HL-60/S4 treated with retinoic acid at 250 ng/mL for 4 days and 3 days (cell line): ENCODE results near the gene RNF39.

Experiments used
- in situ Hi-C: fragments of 300-500 bp; cut with MboI; formaldehyde crosslinking; loops from 2 replicates; pipeline ENCODE4 v1.7.0; 2022; ENCODE audit warnings: low sequenced_read_pairs

Gene RNF39

DNA sequence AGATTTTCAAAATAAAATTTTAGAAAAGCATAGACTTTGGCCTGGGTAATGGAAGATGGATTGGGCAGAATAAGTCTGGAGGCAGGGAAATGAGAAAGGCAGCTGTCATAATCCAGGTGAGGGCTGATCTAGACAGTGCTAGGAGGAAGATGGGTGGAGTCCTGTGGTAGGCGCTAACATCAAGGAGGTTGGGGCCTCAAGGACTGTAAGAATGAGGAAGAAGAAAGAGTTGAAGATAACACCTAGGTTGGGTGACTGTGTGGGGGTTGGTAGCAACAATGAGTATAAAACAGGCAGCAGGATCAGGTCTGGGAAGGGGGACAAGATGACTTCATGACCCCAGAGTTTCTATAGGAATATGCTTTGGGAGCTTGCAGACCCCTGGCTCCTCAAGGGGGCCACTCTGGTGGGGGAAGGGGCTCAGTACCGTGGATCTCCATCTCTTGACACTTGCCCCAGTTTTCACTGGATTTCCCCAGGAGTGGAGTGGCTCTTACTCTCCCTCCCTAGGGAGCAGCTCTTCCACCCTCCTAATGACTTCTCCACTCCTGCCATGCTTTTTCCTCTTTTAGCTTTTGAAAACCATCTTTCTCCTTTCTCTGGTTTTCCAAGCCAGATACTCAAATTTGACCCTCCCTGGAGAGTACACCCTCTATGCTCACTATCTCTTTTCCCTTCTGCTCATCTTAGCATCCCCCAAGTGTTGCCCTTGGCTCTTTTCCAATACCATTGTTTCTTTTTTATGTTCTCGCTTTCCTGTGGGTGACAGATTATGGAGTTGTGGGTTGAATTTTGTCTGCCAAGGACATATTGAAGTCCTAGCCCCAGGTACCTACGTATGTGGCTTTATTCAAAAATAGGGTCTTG, 22.6 kb upstream of the RNF39 start:
- in situ Hi-C loops: no loop called here

DNA sequence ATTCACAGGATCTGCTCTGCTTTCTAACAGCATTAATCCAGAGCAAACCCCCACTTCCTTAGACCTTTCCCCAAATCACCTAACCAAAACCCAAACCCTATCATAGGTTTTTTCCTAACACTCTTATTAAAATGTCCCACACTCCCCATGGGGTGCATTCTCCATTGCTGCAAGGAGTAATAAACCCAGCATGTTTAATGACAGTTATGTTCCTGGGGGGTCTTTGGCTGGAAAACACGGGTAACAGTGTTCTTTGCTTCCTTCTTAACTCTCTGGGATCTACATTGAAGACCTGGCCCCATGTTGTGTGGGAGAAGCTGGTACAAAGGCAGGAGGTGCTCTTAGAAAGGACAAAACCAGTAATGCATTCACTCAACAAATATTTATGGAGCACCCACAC, 21.3 kb upstream of the RNF39 start:
- in situ Hi-C loops: no loop called here

DNA sequence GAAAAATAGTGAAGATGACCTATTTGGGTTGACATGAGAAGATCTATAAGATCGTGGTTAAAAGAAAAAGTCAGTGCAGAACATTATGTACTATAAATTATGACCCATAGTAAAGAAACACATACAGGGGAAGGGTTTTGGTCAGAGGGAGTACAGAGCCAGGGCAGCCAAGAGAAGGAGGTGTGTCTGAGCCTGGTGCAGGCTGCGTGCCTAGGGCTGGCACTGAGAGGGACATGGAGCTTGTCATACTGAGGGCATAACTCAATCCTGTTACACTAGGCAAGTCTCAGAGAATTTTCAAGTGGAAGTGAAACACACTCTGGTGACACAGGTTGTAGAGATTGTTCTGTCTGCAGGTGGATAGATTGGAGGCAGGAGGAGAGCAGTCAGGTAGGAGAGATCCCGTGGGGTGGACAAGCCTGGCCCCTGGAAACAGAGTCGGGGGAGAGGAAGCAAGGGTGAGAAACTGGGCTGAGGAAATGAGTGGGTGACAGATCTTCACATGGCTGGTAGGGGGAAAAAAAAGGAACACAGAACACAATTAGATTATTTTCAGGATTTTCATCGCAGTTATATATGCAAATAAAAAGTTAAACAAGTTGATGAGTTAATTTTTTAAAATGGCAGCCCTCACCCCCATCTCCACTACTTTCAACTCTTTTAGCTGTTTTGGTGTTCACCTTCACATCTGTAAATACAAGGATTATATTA, 18.5 kb upstream of the RNF39 start:
- in situ Hi-C loops: no loop called here

DNA sequence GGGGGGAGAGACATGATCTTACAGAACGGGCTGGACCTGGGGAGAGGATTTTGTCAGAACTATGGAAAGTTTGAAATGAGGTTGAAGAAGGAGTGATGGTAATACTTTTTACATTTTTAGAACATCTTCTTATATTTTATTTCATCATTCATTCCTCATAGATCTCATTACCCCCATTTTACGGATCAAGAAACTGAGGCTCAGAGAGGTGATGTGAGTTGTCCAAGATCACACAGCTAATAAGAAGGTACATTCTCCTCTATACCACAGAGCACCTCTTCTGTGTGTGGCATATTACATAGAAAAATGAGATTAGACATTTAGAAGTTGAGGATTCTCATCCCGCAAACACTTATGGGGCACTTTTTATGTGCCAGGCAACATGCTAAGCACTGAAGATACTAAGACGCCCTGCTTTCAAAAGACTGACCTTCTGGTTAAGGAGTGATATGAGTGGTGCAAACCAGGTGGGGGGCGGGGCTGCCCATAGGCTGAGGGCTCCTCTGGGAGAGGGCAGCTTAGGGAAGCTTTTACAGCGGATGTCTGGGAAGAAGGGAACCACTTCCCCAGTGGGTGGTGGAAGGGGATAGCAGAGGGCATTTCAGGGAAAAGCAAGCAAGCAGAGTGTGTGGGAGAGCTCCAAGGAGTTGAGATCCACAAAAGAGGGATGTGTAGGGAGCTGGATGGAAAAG, 17.4 kb upstream of the RNF39 start:
- in situ Hi-C loops: no loop called here

DNA sequence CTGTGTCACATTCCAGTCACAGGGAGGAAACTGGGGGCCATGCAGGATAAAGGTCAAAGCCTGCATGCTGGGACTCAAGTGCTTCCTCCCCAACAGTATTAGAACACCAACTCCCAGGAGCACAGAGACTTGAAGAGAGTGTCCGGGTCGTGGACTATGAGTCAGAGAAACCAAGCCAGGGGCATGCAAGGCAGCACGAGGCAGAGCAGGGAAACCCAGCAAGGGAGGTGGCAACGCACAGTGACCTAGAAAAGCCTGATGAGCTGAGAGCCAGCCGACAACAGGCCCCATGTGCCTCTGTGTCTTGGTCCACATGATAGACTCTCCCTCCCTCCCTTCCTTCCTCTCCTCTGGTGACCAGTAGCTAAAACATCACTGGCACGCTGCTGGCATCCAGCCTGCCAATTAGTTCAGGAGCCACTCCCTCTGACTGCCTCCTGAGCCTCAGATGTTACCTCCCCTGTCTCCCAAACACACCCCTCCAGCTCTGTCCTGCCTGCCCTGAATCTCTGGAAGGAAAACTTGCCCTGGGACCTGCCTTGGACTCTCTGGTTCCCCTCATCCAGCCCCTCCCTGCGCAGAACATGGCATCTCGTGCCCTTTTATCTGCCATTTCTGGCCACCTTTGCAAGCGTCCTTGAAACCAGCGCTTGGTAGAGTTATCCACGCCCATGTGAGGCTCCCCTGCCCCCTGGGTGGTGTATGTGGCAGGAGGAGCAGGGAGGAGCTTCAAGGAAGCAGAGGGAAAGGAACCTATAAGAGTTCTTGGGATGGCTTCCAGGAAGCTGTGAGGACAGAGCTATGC, 16.2 kb upstream of the RNF39 start:
- in situ Hi-C loops: no loop called here

DNA sequence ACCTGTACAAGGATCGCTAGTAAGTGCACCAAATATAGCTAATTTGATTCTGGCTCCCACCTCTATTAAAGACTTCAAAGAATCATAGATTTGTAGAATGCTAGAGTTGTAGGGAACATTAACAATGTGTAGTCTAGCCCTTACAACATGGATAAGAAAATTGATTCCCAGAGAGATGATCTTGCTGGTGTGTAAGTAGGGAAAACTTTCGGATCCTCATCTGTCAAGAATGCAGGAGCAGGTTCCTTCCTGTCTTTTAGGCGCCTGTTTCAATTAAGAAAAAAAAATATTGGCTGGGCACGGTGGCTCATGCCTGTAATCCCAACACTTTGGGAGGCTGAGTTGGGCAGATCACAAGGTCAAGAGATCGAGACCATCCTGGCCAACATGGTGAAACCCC, 12.3 kb upstream of the RNF39 start:
- in situ Hi-C loops: no loop called here

DNA sequence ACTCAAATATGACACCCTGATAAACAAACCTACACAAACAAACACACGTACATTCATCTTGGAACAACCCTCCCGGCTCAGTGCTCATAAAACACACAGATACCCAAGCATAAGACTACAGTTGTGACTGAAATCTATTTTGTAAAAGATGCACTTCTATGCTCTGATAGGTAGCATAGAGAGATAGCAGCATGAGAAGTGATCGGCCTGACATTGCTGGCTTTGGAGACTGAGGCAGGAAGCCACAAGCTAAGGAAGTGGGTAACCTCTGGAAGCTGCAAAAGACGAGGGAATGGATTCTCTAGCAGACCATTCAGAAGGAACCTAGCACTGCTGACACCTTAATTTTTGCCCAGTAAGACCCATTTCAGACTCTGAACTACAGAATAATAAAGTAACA, 1.6 kb upstream of the RNF39 start:
- in situ Hi-C loops: no loop called here

DNA sequence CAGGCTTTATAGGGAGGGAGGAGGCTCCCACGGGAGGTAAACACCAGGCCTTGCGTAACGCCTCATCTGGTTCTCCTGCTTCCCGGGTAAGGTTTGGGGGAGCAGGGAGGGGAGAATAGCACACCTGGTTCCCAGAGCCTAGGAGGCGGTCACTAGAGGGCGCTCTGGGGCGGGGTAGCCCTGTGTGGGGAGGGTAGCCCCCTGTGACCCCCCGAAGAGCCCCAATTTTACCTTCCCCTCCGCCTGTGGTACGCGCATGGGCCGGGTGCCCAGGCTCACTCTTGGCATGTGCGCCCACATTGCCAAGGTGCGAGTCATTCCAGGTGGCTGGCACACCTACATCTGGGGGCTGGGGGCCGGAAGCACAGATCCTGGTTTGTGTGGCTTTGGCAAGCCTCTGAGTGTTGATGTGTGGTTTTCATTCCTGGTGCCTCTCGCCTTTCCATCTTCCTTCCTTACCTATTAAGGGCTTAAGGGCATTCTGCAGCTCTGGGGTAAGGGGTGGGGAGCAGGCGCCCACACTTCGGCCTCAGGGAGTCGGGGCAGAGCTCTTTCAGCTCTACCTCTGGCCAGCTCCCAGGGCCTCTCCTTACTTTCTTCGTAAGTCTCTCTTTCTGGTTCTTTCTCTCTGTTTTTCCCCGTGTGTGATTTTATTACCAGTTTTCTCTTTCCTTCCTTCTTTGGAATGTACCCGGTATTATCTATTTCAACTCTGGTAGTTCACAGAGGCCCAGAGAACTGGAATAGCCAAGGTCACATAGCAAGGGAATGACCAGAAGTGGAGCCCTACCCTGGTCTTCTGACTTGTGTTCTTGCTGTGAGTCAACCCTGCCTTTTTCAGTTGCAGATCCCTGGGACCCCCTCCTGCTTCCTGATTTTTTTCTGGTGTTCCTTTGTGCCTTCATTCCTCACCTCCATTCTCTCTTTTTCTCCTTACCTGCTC, 492 bp upstream of the RNF39 start:
- in situ Hi-C loops: no loop called here

DNA sequence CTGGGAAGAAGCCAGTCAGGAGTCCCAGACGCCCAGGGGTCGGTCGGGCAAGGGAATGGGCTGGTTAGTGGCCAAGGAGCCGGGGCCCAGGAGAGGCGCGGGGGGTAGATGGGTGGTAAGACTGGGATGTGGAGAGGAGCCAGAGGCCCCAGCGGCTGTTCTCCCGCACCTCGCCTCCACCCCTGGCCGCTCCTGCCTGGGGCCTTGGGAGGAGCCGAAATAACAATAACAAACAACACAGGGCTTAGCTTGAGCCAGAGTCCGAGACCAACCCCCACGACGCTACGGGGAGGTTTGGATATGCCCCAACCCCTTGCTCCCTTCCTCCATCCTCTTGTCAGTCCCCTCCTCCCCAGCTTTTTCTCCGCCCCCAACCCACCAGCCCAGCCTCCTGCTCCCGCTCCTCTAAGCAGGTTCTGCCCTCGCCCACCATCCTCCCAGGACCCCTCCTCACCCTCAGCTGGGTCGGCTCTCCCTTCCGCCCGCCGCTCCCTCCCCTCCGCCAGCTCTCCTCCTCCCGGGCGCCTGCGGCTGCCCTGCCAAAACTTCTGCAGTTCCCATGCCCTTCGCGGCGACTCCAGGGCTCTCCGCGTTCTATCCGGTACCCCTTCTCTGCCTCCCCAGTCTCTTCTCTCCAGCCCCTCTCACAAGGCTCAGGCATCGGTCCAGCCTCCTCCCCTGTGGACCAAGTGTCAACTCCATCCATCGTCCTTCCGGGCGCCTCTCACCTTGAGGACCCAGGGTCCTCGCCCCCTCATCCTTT, 1.1 kb downstream of the RNF39 start:
- in situ Hi-C loops: no loop called here

DNA sequence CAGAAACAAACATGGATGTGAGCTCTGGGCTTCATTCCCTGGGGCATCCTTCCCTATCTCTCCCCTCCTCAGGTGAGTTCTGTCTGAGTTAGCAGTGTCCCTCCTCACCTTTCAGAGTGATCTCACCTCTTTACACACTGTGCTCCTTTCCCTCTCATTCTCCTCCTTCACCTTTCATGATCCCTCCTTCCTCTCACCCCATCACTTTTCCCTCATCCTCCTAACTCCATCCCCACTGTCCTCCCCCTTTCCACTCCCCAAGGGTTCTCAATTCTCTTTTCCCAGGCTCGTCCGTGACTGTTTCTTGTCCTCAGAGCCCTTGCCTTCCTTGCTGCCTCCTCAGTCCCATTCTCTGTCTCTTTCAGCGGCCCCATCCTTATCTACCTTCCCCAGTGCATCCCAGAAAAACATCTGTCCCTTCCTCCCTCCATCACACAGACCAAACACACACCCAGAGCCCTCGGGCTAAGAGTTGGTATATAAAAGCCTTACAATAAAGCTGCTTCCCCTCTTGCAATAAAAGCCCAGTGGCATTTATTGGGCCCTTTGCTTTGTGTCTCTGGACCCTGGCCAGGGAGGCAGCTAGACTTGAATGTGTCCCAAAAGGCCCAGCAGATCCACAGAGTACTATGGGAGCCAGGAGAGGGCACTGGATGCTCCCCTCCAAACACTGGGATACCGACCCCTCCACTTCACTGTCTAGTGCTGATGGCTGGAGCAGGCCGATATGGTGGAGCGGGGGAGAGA, 1.9 kb downstream of the RNF39 start:
- in situ Hi-C loops: no loop called here

DNA sequence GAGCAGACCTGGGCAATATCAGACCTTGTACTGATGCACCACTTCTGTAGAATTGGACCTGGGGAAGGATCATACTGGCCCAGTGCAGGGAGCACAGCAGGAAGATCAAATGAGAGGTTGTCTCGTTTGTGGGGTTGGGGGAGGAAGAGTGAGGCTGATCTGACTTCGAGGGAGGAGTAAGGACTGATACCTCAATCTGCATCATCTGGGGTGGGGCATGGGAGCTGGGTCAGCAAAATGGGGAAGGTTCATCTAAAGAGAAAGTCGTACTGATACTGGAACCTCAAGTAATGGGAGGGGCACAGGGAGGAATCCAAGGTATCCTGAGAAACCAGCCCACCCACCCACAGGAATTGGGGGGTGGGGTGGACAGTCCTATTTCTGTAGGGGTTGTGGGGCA, 3.7 kb downstream of the RNF39 start:
- in situ Hi-C loops: no loop called here

DNA sequence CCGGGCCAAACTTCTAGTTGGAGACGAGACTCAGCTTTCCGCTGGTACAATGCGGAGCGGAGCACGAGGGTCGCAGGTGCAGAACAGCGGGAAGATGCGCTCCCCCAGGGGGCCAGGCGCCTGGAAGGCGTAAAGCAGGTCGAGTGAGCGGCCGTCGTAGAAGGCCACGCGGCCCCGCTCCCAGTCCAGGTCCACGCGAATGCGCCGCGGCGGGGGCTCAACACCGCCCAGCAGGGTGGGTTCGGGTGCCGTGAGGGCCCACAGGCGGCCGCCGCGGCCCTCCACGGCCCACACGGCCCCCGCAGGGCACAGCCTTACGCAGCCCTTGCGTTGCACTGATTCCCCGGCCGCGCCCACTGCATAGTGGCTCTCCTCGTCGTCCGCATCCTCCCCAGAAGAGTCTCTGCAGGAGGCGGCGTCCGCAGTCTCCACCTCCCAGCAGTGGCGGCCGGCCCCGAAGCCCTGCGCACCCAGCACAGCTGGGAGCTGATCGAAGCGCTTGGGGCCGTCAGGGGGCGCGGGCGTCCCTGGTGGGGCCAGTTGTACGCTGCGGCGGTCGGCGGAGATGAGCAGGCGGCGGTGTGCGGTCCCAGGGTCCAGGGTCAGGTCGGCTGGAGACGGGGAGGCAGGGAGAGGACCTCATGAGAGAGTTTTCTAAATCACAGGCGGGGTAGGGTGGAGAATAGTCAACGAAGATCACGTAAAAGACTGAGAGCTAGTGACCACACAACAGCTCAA, 4.3 kb downstream of the RNF39 start:
- in situ Hi-C loops: no loop called here

DNA sequence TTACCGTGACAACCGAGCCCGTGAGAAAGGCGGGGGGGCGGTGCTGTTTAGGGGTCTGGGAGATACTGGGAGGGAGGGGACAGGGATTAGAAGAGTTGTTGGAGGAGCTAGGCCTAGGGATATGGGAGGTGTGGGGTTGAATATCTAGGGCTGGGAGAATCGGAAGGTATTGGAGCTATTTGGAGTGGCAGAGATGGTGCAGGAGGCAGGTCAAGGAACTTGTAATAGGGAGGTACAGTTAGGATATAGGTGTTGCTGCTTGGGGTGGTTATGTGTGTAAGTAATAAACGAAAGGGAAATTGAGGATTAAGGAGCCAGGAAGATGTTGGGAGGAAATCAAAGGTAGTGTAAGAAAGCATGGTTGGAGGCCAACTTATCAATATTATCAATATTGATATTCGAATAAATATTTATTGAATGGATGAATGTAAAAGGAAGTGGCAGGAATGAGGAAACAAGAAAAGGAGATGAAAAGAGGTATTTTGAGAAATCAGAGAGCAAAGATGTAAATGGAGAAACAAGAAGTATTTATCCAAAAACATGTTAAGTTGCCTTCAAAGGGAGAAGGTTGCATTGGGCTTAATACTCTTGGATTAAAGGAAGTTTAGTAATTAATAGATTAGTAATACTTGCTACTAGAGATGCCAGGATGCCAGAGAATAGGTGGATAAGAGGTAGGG, 8.0 kb downstream of the RNF39 start:
- in situ Hi-C loops: no loop called here

DNA sequence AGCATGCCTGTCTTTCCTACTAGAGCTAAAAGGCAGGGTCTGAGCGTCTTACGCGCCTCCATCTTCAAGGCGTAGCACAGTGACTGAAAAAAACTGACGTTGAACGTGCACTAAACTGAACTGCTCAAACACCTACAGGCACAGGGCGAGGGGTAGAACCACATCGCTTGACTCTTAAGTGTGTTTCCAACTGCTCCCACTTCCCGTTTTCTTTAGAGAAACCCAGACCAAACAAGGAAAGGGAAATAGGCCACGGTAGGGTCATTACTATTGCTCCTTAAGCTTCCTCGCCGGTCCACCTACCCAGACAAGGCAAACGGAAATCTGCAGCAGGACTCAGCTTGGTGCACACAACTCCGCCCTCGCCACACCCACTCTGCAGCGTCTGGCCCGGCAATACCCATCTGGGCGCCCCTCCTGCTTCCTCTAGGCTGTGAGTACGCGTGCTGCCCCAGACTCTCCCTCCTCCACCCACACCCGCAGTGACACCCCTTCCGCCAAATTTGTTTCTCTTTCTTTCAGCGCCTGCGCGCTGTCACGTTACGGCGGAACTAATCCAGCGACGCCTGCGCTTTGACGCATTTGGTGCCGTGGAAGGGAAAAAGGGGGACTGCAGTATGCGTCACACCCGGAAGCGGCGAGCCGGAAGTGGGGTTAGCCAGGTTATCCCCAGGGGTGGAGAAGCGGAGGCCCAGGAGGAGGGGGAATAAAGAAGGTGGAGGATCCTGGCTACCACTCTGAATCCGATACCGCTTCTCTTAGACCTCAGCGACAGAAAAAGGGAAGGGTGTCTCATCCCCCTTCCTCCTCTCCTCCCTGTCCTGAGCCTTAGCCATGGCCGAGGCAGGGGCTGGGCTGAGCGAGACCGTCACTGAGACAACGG, 8.8 kb downstream of the RNF39 start, which contains the start of gene PPP1R11:
TSS of gene PPP1R11 (plus strand) at position 622 of the 883 bp plus-strand sequence. CDS start at position 835, 213 bp downstream.
- in situ Hi-C loops: no loop called here

DNA sequence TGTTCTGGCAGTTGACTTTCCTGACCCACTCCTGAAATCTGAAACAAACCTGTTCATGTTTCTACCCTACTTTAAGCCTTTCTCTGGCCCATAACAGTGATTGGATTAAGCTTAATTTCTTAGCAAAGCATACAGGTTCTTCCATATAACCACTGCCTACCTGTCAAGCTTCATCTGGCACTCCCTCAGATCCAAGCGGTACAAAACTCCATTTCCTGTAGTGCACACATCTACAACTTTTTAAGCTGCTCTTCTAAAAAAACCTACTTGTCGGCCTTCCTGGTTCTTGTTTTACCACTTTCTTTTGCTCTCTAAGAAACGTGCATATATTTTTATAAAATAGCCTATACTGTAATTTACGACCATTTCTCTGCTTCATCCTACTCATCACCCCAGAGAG, 9.5 kb downstream of the RNF39 start:
- in situ Hi-C loops: no loop called here

DNA sequence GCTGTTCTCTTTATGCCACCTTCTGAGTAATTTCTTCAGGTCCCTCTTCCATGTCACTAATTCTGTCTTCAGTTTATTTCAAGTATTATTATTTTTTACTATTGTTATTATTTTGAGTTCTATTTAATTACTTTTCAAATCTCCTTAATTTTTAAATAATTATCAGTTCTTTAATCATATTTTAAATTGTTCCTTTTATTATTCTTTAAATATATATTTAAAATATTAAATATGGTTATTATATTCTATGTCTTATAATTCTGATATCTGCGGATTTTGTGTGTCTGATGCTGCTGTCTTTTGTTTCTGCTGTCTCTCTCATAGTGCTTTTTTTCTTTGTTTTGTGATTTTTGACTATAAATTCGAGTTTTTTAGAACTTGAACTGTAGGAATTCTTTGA, 12.3 kb downstream of the RNF39 start:
- in situ Hi-C loops: no loop called here
